Caco-2 (cell line): ENCODE data around the gene SRPRB. TPM values are rescaled to one million over a fixed set of nuclear protein-coding genes. Genes with fewer than 3 reads are reported as not detected.
A peak's percentile ranks its signal among the peaks of the same experiment; 100 is the strongest.

Source experiments
- BruUV-seq: library from RNA; stranded (reverse); fragments of 400-500 nt; replicated peaks from 2 replicates; lab custom pipeline; 2021; lab: Mats Ljungman, UMichigan
- CTCF ChIA-PET: fragments of 300-600 bp; sonication (Branson Sonifier 250); formaldehyde crosslinking; loops from one replicate; lab custom pipeline; 2022; ENCODE audit warnings: antibody characterized with exemption; lab: Charles Lee
- POLR2A ChIA-PET: fragments of 300-600 bp; sonication (Branson Sonifier 250); formaldehyde crosslinking; loops from one replicate; lab custom pipeline; 2022; ENCODE audit warnings: antibody characterized with exemption; lab: Charles Lee
- DNase-seq, 2 experiments: peaks; one replicate each; pipeline versions ENCODE4 v3.0.0 to v3.0.0-alpha.2; 2020 to 2022
- H3K27me3 ChIP-seq: replicated peaks from 2 replicates; pipeline ENCODE4 v1.6.0; 2011; ENCODE audit warnings: low read length; ENCODE audit not compliant: control insufficient read depth, insufficient read depth
- H3K36me3 ChIP-seq: 2 replicates; pipeline ENCODE4 v1.5.1; 2011; ENCODE audit warnings: low read length; ENCODE audit not compliant: control insufficient read depth, insufficient read depth
- H3K4me1 ChIP-seq: fragments of 250-450 bp; sonication (Bioruptor Pico); 2 replicates; pipeline ENCODE4 v1.5.1; 2020; ENCODE audit warnings: mild to moderate bottlenecking
- H3K4me3 ChIP-seq: 2 replicates; pipeline ENCODE4 v1.5.1; 2011; ENCODE audit warnings: low read depth, mild to moderate bottlenecking, control low read depth, low read length
- H3K9me3 ChIP-seq: fragments of 250-450 bp; sonication (Bioruptor Pico); 2 replicates; pipeline ENCODE4 v1.5.1; 2020; ENCODE audit warnings: mild to moderate bottlenecking, moderate library complexity
- H3K27ac Mint-ChIP-seq: one replicate; pipeline ENCODE4 v1.8.0; 2022; ENCODE audit warnings: mixed read lengths; ENCODE audit not compliant: unreplicated experiment
- H3K27me3 Mint-ChIP-seq: one replicate; pipeline ENCODE4 v1.8.0; 2022; ENCODE audit warnings: mixed read lengths; ENCODE audit not compliant: insufficient read depth, unreplicated experiment
- H3K36me3 Mint-ChIP-seq: one replicate; pipeline ENCODE4 v1.8.0; 2022; ENCODE audit warnings: mild to moderate bottlenecking, mixed read lengths; ENCODE audit not compliant: insufficient read depth, unreplicated experiment
- H3K4me1 Mint-ChIP-seq: one replicate; pipeline ENCODE4 v1.8.0; 2022; ENCODE audit warnings: low read depth, mixed read lengths; ENCODE audit not compliant: unreplicated experiment
- H3K4me3 Mint-ChIP-seq: one replicate; pipeline ENCODE4 v1.8.0; 2022; ENCODE audit warnings: mild to moderate bottlenecking, moderate library complexity, mixed read lengths; ENCODE audit not compliant: unreplicated experiment
- H3K9me3 Mint-ChIP-seq: one replicate; pipeline ENCODE4 v1.8.0; 2022; ENCODE audit warnings: mixed read lengths; ENCODE audit not compliant: unreplicated experiment
- CTCF ChIP-seq, 2 experiments: fragments of 200-600 bp in 1 of 2; IDR thresholded peaks; 1 replicate in 1 of 2; 2 replicates in 1 of 2; pipeline versions ENCODE4 v1.5.1 to v1.8.0; 2011 to 2022; ENCODE audit warnings: antibody characterized with exemption in 1 of 2, control low read depth in 1 of 2, inconsistent platforms in 1 of 2, low read depth in 1 of 2, low read length in 1 of 2, mild to moderate bottlenecking in 1 of 2, moderate library complexity in 1 of 2; ENCODE audit not compliant: insufficient read depth in 1 of 2, severe bottlenecking in 1 of 2, unreplicated experiment in 1 of 2
- intact Hi-C: fragments of 100-400 bp; cut with micrococcal nuclease; formaldehyde crosslinking; loops from one replicate; pipeline ENCODE4 v1.10.0; 2022; ENCODE audit not compliant: unreplicated experiment
- total RNA-seq: library from RNA; stranded (reverse); gene quantifications from 2 replicates; pipeline ENCODE4 v1.2.3, GENCODE V29; 2022

SRPRB gene
- total RNA-seq, 1 experiment from 2014 or later: 87.3 TPM

DNA sequence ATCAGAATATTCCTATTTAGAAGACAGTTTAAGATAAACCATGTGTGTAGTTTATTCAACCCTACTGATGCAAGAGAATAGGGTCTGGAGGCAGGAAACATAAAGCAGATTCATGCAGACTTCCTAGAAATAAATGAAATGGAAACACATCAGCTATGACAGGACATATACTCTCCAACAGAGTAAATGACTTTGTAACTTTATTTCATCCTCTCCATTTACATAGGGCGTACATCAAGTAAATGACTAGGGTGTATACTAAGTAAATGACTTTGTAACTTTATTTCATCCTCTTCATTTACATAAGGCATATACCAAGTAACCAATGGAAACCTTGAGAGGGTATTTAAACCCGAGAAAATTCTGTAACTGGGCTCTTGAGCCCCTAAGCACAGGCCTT lies 17.6 kb upstream of the SRPRB start:
- BruUV-seq: no TSS peak
- TF ChIP-seq CTCF (IDR thresholded peaks at IDR 0.05; ENCODE audit: insufficient read depth in 1 of 2, low read depth in 1 of 2, low read length in 1 of 2, severe bottlenecking in 1 of 2, unreplicated experiment in 1 of 2): no peak
- Histone ChIP-seq H3K27me3 (no peaks in the 10 kb centered on the region), H3K9me3 (peaks cover 24% of the 10 kb centered on the region), H3K36me3 (no peaks in the 10 kb centered on the region), H3K4me1 (no peaks in the 10 kb centered on the region), H3K4me3 (no peak overlapping the region)
- Mint-ChIP-seq H3K27me3 (no peaks in the 10 kb centered on the region), H3K36me3 (no peaks in the 10 kb centered on the region), H3K4me3 (no peak overlapping the region), H3K9me3 (peaks cover 17% of the 10 kb centered on the region), H3K27ac (no peak overlapping the region), H3K4me1 (no peaks in the 10 kb centered on the region)
- ChIA-PET CTCF (no interaction called here), POLR2A (no interaction called here)
- no peak for DNase-seq
- intact Hi-C loops: no loop called here

DNA sequence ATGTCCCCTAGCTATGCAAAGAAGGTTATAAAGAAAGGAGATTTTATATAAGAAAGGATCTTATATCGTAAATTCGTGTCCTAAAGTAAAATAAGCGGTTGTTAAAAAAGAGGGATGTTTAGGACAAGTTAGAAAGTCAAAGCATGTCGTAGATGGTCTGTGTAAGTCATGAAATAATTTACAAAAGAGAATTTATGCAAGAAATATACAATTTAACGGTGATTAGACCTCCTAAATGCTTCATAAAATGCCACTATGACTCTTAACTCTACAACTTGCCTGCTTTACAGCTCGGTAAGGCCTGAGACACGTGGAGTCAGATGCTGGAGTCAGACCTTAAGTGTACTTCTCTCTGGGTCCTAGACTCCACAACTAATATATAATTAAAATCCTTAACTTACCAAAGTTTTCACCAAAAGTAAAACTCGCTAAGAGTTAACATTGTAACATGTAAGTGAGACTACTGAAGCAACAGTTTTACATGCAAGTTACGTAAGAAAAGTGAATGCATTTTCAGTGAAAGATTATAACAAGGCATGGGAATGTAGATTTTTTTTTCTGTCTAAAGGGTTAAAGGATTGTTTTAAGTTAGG lies 13.3 kb upstream of the SRPRB start:
- DNase-seq: peak in 1 of 2 experiments; percentile 39
- Histone ChIP-seq H3K4me3 (no peak overlapping the region), H3K4me1 (no peaks in the 10 kb centered on the region), H3K9me3 (peaks cover 24% of the 10 kb centered on the region), H3K36me3 (no peaks in the 10 kb centered on the region), H3K27me3 (no peaks in the 10 kb centered on the region)
- H3K4me1 Mint-ChIP-seq: peaks cover 2% of the 10 kb centered on the region
- no peaks in the 10 kb centered on the region for H3K27me3 Mint-ChIP-seq
- H3K36me3 Mint-ChIP-seq: no peaks in the 10 kb centered on the region
- intact Hi-C loops: no loop called here
- H3K27ac Mint-ChIP-seq: no peak overlapping the region
- ChIA-PET POLR2A (no interaction called here), CTCF (no interaction called here)
- H3K4me3 Mint-ChIP-seq: no peak overlapping the region
- BruUV-seq: no TSS peak
- peaks cover 19% of the 10 kb centered on the region for H3K9me3 Mint-ChIP-seq
- TF ChIP-seq CTCF (IDR thresholded peaks at IDR 0.05; ENCODE audit: insufficient read depth in 1 of 2, low read depth in 1 of 2, low read length in 1 of 2, severe bottlenecking in 1 of 2, unreplicated experiment in 1 of 2): no peak

DNA sequence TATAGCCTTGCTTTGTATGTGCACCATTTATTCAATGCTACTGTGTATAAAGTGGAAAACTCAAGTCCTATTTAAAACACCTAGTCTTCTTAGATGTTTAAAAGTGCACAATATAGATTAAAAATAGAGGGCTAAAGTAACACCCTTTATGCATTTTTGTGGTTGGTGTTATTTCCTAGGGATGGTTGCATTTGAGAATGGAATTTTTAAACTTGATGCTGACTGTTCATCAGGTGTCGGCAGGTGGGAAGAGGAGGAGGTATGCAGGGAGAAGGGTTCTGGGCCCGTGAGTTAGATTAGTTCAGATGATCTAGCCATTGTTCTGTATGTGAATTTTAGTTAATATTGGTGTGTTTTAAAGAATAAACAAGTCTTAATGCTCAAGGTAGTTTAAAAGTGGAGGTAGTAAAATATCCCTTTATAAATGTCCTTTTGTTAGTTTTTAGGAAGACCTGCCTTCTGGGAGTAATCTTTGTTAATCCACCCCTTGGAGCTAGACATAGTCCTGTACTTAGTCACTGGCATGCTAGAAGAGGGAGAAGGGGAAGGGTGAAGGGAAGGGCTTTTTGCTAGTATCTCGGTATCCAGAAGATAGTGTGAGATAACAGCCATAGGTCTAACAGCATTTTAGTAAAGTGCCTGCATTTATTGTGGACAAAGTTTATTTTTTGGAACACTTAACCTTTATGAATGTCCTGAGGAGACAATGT lies 8.1 kb upstream of the SRPRB start:
- no peaks in the 10 kb centered on the region for H3K27me3 ChIP-seq
- Mint-ChIP-seq H3K27ac (no peak overlapping the region), H3K4me1 (peaks cover 11% of the 10 kb centered on the region), H3K4me3 (no peak overlapping the region), H3K36me3 (no peaks in the 10 kb centered on the region), H3K9me3 (peaks cover 7% of the 10 kb centered on the region), H3K27me3 (no peaks in the 10 kb centered on the region)
- DNase-seq: no peak
- H3K4me1 ChIP-seq: peaks cover 7% of the 10 kb centered on the region; the same call in 1 of the 2 replicates
- intact Hi-C loops: no loop called here
- H3K36me3 ChIP-seq: no peaks in the 10 kb centered on the region
- no peak overlapping the region for H3K4me3 ChIP-seq
- no TSS peak for BruUV-seq
- TF ChIP-seq CTCF (IDR thresholded peaks at IDR 0.05; ENCODE audit: insufficient read depth in 1 of 2, low read depth in 1 of 2, low read length in 1 of 2, severe bottlenecking in 1 of 2, unreplicated experiment in 1 of 2): no peak
- CTCF ChIA-PET: no interaction called here
- peaks cover 4% of the 10 kb centered on the region for H3K9me3 ChIP-seq
- POLR2A ChIA-PET: no interaction called here
